Measurements from ENCODE around the gene APBB2. TPM values are rescaled to one million over a fixed set of nuclear protein-coding genes. Genes with fewer than 3 reads are reported as not detected.

APBB2 gene
- polyA plus RNA-seq, 1 donor from 2014 or later = 0.23 TPM

DNA sequence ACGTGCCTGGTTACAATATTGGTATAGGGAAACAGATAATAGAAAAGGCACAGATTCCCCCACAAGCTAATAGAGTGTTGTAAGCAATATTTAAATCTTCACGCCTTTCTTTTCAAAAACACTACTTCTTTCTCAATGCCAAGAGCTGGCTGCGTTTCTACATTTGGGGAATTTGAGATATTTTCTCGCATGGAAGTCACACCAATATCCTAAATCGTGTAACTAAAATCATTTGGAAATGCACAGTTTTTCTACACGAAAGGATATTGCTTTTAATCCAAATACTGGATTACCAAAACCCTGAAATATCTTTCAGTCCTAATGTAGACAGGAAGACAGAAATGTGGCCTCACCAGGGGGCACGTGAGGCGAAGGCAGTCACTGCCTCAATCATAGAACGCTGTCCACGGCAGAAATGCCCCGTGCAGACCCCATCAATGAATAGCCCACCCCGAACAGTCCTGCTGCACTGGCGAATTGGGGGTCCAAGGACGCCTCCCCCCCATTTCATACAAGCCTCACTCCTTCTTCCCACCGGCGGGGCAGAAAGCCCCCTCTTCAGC, 358.0 kb downstream of the APBB2 start:
- H3K9me3 Mint-ChIP-seq = no peaks in the 10 kb centered on the region
- peak overlapping the region; percentile 28 to 90 (median 85) for H3K4me3 Mint-ChIP-seq
- H3K27ac Mint-ChIP-seq = peak overlapping the region in 1 of 3 donors; percentile 3
- no peaks in the 10 kb centered on the region for H3K36me3 Mint-ChIP-seq
- peaks cover 18% of the 10 kb centered on the region for H3K27me3 Mint-ChIP-seq
- peaks cover 9 to 16% (median 15%) of the 10 kb centered on the region in 3 donors for H3K4me1 Mint-ChIP-seq

DNA sequence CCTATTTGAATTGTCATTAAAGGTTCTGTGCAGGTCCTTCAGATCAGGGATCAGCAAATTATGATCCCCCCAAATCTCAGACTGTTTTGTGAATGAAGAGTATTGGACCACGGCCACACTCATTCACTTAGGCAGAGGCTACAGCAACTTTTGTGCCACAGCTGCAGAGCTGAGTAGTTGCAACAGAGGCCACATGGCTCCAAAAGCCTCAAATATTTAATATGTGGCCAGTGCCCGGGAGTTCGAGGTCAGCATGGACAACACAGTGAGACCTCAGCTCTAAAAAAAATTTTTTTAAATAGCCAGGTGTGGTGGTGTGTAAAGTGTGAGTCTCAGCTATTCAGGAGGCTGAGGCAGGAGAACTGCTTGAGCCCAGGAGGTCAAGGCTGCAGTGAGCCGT, 363.8 kb downstream of the APBB2 start:
- Mint-ChIP-seq H3K27me3 (peaks cover 5% of the 10 kb centered on the region), H3K27ac (no peak overlapping the region), H3K4me1 (no peaks in the 10 kb centered on the region), H3K4me3 (no peak overlapping the region), H3K9me3 (no peaks in the 10 kb centered on the region), H3K36me3 (no peaks in the 10 kb centered on the region)

GRCh38 chr4:40848940-40849339, 365.4 kb downstream of the APBB2 start:
- Mint-ChIP-seq H3K27me3 (peaks cover 5% of the 10 kb centered on the region), H3K27ac (no peak overlapping the region), H3K4me1 (no peaks in the 10 kb centered on the region), H3K4me3 (no peak overlapping the region), H3K36me3 (no peaks in the 10 kb centered on the region), H3K9me3 (no peaks in the 10 kb centered on the region)

DNA sequence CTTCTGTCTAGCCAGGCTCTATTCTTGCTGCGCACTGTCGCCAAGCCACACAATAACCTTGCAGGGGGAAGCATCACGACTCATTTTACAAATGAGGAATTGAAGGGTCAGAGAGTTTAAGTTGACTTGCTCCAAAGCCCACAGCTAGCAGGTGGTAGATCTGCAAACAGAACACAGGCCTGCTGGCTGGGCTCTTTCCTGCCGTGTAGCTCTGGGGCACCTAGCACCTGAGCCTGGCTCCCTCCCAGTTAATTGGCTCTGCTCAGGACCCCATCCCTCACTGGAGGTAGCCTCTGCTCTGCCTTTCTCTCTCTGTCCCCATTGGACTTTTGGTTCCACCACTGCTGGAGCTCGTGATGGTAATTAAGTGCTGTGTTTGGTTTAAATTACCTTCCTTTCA, 366.1 kb downstream of the APBB2 start:
- H3K36me3 Mint-ChIP-seq = no peaks in the 10 kb centered on the region
- no peak overlapping the region for H3K4me3 Mint-ChIP-seq
- H3K4me1 Mint-ChIP-seq = no peaks in the 10 kb centered on the region
- peaks cover 4% of the 10 kb centered on the region for H3K27me3 Mint-ChIP-seq
- no peaks in the 10 kb centered on the region for H3K9me3 Mint-ChIP-seq
- H3K27ac Mint-ChIP-seq = no peak overlapping the region

DNA sequence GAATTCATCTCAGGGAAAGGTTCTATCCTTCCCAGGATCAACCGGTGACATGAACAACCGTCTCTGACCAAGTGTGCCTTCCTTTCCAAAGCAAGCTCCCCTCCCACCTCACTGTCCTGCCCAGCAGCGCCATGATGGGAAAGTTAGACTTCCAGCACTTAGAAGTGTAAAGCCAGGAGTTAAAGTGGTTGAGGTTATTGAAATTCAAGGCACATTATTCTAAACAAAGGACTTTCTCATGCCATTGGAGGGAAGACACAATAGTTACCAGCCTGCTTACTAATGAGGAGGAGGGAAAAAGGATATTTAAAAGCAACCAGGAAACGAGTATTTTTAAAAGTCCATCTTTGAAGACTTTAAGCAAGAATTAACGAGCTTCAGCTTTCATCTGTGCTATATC, 367.8 kb downstream of the APBB2 start:
- no peak overlapping the region for H3K4me3 Mint-ChIP-seq
- no peak overlapping the region for H3K27ac Mint-ChIP-seq
- no peaks in the 10 kb centered on the region for H3K36me3 Mint-ChIP-seq
- peaks cover 0 to 8% (median 1%) of the 10 kb centered on the region in 3 donors for H3K4me1 Mint-ChIP-seq
- no peaks in the 10 kb centered on the region for H3K9me3 Mint-ChIP-seq
- peaks cover 2% of the 10 kb centered on the region for H3K27me3 Mint-ChIP-seq

- H3K36me3 Mint-ChIP-seq = no peaks in the 10 kb centered on the region
- H3K27me3 Mint-ChIP-seq = peaks cover 2% of the 10 kb centered on the region
- H3K4me1 Mint-ChIP-seq = peaks cover 7 to 13% (median 11%) of the 10 kb centered on the region in 3 donors
- H3K4me3 Mint-ChIP-seq = no peak overlapping the region
- H3K9me3 Mint-ChIP-seq = no peaks in the 10 kb centered on the region
- H3K27ac Mint-ChIP-seq = no peak overlapping the region
Observed at GRCh38 chr4:40845154-40845835, 369.0 kb downstream of the APBB2 start.

DNA sequence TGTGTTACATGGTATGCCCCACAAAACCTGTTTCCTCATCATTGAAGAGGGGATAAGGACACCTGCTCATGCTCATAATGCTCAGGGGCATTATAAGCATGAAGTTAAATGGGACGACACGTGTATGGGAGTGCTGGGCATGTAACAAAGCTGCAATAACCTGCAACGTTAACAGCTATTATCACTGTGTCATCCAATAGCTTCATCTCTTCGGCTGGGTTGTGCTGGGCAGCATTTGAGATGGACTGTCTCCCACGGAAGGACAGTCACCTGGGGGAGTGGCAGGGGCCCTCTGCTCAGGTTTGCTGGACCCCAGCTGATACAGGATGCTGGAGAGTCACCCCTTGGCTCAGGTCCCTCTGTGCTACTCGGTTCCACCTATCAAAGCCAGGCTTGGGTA, 370.1 kb downstream of the APBB2 start:
- H3K36me3 Mint-ChIP-seq = no peaks in the 10 kb centered on the region
- H3K27ac Mint-ChIP-seq = no peak overlapping the region
- H3K4me3 Mint-ChIP-seq = no peak overlapping the region
- H3K27me3 Mint-ChIP-seq = no peaks in the 10 kb centered on the region
- peaks cover 13 to 19% (median 17%) of the 10 kb centered on the region in 3 donors for H3K4me1 Mint-ChIP-seq
- no peaks in the 10 kb centered on the region for H3K9me3 Mint-ChIP-seq

DNA sequence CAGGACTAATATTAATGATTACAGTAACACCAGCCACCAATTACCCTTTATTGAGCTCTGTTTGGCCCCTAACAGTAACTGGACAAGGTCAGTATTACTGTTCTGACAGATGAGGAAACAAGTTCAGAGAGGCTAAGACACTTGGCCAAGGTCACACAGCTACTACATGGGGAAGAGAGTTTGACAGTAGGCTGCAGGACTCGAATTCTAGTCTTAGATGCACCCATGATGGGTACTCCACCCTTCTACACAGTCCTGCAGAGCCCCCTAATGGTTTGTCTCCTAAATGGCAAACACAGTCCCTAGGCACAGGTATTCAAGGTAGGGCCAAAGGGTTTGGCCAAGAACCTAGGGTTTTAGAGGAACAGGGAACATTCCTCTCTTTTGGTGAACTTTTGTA, 370.6 kb downstream of the APBB2 start:
- peaks cover 14 to 21% (median 18%) of the 10 kb centered on the region in 3 donors for H3K4me1 Mint-ChIP-seq
- H3K27me3 Mint-ChIP-seq = no peaks in the 10 kb centered on the region
- no peaks in the 10 kb centered on the region for H3K9me3 Mint-ChIP-seq
- H3K4me3 Mint-ChIP-seq = no peak overlapping the region
- no peaks in the 10 kb centered on the region for H3K36me3 Mint-ChIP-seq
- no peak overlapping the region for H3K27ac Mint-ChIP-seq

DNA sequence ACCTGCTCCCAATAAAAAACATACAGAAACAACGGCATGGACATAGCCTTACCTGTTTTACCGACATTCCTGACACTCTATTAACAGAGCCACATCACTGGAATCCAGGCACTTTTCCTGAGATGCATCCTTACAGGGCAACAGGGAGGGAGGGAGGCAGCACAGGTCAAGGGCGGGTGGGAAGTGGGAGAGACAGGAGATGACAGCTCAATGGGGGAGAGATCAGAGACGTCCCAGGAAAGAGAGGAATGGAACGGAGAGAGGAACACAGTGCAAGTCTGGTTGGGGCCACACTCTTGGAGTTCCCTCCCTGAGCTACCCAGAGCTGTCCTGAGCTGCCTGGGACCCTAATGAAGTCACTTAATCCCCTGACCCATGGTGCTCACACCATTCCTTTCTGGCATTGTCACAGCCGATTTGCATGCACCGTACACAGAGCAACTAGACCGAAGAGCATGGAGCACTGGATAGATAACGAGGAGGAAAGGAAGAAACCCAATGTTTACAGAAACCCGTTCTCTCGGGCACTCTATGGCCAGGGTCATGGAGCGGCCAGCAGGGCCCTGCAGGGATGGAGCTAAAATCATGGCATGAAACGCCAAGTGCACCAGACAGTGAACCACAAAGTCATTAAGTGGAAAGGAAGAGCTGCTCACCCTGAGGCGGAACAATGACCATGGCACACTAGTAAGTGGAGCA, 371.5 kb downstream of the APBB2 start:
- H3K4me3 Mint-ChIP-seq = no peak overlapping the region
- H3K36me3 Mint-ChIP-seq = no peaks in the 10 kb centered on the region
- H3K27me3 Mint-ChIP-seq = no peaks in the 10 kb centered on the region
- no peaks in the 10 kb centered on the region for H3K9me3 Mint-ChIP-seq
- H3K27ac Mint-ChIP-seq = no peak overlapping the region
- H3K4me1 Mint-ChIP-seq = peaks cover 14 to 21% (median 18%) of the 10 kb centered on the region in 3 donors

- Mint-ChIP-seq H3K27me3 (no peaks in the 10 kb centered on the region), H3K36me3 (no peaks in the 10 kb centered on the region), H3K4me1 (peaks cover 14 to 21% (median 18%) of the 10 kb centered on the region in 3 donors), H3K4me3 (no peak overlapping the region), H3K27ac (no peak overlapping the region), H3K9me3 (no peaks in the 10 kb centered on the region)
Observed at GRCh38 chr4:40842318-40842717, 372.0 kb downstream of the APBB2 start.

- no peaks in the 10 kb centered on the region for H3K9me3 Mint-ChIP-seq
- H3K27me3 Mint-ChIP-seq = no peaks in the 10 kb centered on the region
- H3K4me3 Mint-ChIP-seq = no peak overlapping the region
- H3K27ac Mint-ChIP-seq = peak overlapping the region in 1 of 3 donors; percentile 1
- peaks cover 14 to 21% (median 18%) of the 10 kb centered on the region in 3 donors for H3K4me1 Mint-ChIP-seq
- H3K36me3 Mint-ChIP-seq = no peaks in the 10 kb centered on the region
Observed at GRCh38 chr4:40840985-40841571, 373.3 kb downstream of the APBB2 start.

GRCh38 chr4:40840255-40840984, 373.9 kb downstream of the APBB2 start:
- peak overlapping the region in 1 of 4 donors; percentile 83 for H3K4me3 Mint-ChIP-seq
- peaks cover 18 to 21% (median 18%) of the 10 kb centered on the region in 3 donors for H3K4me1 Mint-ChIP-seq
- H3K36me3 Mint-ChIP-seq = no peaks in the 10 kb centered on the region
- H3K9me3 Mint-ChIP-seq = no peaks in the 10 kb centered on the region
- peaks cover 2% of the 10 kb centered on the region for H3K27me3 Mint-ChIP-seq
- peak overlapping the region in 2 of 3 donors; percentile 32 to 52 for H3K27ac Mint-ChIP-seq

- H3K4me3 Mint-ChIP-seq = no peak overlapping the region
- no peaks in the 10 kb centered on the region for H3K9me3 Mint-ChIP-seq
- H3K27ac Mint-ChIP-seq = peak overlapping the region in 1 of 3 donors; percentile 76
- no peaks in the 10 kb centered on the region for H3K36me3 Mint-ChIP-seq
- H3K27me3 Mint-ChIP-seq = peaks cover 3% of the 10 kb centered on the region
- peaks cover 18 to 21% (median 18%) of the 10 kb centered on the region in 3 donors for H3K4me1 Mint-ChIP-seq
Observed at GRCh38 chr4:40838742-40839141, 375.6 kb downstream of the APBB2 start.

DNA sequence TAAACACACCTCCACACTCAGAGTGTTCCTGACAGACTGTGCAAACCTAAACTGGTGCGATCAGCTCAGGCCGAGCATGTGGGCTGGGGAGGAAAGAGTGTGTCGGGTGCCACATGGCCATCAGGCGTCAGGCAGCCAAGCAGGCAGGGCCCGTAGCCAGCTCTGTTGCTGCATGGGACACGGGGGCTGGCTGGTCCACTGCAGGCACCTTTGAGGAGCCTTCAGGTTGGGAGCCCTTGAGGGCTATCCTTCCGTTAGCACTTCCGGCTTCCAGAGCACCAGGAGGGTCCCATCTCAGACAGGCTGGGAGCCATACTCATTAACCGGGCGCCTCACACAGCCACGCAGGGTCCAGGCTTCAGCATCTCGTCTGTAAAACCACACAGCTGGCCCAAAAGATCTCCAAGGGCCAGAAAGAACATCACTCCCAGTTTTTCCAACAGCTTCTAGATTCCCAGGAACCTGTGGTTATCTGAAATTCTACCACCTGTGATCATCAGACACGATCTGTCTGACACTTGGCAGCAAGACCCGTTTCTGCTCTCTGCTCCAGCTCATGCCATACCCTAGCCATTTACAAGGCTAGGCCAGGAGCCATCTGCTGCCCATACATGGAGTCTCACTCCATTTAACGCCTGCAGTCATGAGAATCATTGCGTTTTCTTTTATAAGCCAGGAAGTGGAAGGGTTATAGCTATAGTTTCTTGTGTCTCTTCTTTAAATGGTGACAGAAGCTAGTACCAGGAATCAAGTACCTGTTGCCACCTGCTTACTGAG, 377.1 kb downstream of the APBB2 start:
- Mint-ChIP-seq H3K4me3 (peak overlapping the region in 1 of 4 donors; percentile 68), H3K27me3 (peaks cover 3% of the 10 kb centered on the region), H3K4me1 (peaks cover 17 to 18% (median 17%) of the 10 kb centered on the region in 3 donors), H3K36me3 (no peaks in the 10 kb centered on the region), H3K27ac (peak overlapping the region in 1 of 3 donors; percentile 36), H3K9me3 (no peaks in the 10 kb centered on the region)

Measured in IgD-negative memory B cell (primary cell).